NCI-H2029 treated with DMSO at 0.1 percent for 48 hours (cell line): ENCODE measurements around the gene TTC28.
"Not testable (repeated sequence)": the region's sequence is repeated elsewhere in the genome, so short reads cannot be mapped to it uniquely, and the experiment has no call there.

Source experiments
- DNase-seq: peaks from one replicate; lab custom pipeline; 2025; lab: John Stamatoyannopoulos, UW

The TTC28 gene

DNA sequence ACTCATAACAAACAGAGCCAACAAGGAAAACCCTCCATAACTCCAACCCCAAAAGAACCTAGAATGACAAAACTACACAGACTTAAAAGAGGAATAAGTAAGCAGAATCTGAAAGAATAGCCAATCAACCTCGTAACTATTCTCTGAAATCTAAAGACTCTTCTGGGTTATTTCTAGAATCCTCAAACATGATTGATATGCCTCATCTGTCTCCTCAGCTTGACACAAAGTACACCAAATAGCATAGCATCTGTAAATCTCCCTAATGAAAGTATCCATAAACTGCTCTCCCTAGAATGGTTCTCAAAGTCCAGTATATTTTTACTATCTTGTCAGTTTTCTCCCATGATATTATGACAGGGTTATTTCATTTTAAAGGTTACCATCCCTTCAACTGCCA lies 195.0 kb downstream of the TTC28 start:
- no peak for DNase-seq

DNA sequence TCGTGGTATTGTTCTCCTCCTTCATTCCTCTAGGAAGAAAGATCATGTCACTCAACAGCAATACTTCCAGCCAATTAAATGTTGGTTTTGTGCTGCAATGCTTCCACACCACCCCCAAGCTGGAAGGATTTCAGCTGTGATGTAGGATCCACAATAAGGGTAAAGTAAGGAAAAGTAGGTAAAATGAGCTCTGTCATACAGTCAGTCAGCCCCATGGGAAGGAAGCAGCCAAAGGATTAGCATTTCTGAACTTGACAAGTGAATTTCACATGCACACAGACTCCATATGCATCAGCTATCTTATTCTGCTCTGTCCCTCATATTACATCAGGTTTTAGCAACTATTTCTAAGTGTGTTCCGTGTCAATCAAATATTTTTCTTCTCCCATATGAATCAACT lies 197.9 kb downstream of the TTC28 start:
- no peak for DNase-seq

DNA sequence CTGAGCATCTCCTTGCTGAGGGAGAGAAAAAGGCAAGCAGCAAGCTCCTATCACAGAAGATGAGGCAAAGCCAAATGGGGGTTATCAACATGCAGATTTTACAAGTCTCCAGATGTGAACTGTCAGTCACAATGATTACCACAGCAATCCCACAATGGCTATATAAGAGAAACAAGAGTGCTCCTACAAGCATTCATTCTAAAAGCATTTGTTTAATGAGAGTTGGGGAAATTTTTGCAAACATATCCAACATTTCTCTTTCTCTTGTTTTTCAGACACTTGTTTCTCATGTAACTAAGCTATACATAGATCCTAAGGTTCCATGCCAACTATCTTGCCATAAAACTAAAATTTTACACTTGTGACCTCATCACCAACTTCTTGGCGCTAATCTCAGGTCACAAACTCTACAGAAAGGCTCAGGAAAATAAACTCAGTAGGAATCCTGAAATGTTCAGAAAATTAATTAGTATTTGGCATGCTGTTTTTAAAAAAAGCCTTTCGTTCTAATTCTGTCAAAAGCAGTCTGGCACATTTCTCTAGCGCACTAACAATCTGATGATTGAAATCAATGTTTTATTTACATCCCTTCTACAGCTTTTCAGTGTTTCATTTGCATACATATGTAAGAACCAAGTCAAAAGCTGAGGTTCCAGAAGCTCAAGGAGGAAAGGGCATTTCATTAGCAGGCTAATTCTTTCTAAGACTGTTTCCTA lies 199.5 kb downstream of the TTC28 start:
- DNase-seq: no peak

DNA sequence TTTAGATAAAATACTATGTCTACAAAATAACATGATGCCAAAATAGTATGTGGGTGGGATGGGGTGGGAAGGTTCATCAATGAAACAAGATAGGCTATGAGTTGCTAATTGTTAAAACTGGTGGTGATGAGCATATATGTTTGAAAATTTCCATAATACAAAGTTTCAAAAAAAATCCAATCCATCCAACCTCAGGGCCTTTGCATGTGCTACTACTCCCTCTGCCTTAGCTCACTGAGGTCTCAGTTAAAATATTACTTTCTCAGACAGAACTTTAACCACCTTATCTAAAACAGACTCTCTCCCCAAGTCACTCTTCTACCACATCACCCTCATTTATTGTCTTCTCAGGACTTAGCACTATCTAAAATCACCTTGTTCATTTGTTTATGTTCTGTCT lies 201.1 kb downstream of the TTC28 start:
- no peak for DNase-seq

DNA sequence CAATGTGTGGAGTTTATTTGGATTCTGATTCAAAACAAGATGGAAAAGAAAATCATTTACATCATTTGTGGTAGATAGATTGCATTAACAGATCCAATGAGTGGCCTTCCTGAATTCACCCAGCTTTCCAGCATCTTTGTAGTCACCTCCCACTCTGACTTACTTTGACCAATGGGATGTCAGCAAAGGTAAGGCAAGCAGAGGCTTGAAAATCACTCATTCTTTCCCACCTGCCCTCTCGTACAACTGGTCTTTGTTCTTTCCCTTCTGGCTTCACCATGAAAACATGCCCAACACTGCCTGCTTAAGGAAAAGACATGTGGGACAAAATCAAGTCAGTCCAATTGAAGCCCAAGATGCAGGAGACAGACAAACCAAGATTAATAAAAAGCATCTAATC lies 202.1 kb downstream of the TTC28 start:
- DNase-seq: no peak

DNA sequence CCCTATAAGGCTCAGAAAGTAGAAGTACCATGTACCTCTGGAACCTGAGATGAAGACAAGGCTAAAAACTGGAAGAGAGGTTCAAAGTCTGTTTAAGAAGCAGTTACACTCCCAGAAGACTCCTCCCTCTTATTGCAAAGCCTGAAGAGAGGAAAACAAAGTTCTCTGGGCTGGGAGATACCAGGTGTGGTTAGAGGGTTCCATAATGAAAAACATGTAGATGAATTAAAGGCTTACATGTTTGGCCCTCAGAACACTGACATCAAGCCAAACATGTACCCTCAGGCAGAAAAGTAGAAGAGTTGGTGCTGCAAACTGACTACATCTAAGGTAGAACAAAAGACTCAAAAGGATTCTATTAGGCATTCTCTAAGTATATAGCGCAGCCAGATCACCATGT lies 205.3 kb downstream of the TTC28 start:
- DNase-seq: no peak

DNA sequence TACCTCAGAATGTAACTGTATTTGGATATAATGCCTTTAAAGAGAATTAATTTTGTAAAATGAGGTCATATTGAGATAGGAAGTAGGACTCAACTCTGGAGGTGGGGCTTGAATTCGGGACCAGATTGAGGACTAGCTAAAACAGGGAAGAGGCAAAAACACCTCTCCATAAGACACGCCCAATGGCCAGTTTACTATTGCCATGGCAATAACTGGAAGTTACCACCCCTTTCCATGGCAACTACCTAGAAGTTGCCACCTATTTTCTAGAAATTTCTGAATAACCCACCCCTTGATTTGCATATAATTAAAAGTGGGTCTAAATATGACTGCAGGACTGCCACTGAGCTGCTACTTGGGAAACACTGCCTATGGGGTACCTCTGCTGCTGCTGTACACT lies 206.4 kb downstream of the TTC28 start:
- no peak for DNase-seq

DNA sequence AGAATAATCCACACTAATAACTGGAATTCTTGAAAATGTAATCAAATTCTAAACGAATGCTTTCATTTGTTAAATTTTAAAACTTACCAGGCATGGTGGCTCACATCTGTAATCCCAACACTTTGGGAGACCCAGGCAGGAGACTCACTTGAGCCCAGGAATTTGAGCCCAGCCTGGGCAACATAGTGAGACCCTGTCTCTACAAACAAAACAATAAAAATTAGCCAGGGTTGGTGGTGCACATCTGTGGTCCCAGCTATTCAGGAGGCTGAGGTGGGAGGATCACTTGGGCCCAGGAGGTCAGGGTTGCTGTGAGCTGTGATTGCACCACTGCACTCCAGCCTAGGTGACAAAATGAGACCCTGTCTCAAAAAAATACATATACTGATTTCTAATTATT lies 212.6 kb downstream of the TTC28 start:
- DNase-seq: not testable (repeated sequence)

DNA sequence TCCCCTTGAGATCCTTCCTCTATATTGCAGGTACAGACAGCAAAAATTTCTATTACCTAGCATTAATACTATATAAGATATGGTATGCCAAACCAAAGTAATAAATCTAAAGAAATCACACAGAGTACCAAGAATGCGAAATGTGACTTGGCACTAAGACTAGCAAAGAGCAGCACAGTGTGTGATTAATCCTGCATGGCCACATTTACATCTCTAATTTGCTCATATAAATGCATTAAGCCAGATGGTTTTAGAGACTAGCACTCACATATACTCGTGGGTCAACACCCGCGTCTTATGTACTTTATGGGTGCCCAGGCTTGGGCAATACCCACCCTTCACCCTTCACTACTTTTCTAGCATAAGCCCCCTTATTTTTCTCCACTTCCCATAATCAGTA lies 213.2 kb downstream of the TTC28 start:
- no peak for DNase-seq

DNA sequence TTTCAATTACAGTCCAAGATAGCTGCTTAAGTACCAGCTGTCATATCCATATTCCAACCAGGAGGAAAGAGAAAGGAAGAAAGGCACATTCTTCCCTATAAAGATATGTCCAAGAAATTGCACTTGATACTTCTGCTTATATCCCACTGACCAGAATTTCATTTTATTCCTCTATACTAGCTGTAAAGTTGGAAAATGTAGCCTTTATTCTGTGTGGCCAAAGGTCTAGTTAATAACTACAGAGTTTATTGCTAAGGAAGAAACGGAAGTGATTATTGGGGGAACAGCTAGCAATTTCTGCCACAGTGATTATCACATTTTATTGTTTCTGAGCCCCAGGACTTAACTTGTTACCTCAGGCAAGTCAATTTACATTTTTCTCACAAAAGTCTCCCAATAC lies 213.8 kb downstream of the TTC28 start:
- DNase-seq: no peak

DNA sequence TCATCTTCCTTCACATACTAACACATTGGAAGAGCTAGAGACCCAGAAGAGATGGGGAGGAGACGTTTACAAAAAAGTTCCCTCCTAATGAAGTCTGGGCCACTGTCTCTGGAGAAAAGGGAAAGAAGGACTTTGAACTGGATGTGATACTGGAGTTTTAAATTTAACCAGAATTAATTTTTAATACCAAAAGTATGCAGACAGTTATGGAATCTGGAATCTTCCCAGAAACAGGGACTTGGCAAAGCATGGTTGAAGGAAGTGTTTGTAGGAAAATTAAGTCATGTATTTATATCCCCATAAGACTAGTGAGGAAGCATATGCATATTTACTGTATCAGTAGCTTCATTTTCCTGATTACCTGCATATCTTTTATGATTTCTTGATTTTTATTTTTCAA lies 215.5 kb downstream of the TTC28 start:
- DNase-seq: no peak

DNA sequence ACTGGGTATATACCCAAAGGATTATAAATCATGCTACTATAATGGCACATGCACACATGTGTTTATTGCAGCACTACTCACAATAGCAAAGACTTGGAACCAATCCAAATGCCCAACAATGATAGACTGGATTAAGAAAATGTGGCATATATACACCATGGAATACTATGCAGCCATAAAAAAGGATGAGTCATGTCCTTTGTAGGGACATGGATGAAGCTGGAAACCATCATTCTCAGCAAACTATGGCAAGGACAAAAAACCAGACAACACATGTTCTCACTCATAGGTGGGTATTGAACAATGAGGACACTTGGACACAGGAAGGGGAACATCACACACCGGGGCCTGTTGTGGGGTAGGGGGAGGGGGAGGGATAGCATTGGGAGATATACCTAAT lies 216.2 kb downstream of the TTC28 start:
- DNase-seq: not testable (repeated sequence)

DNA sequence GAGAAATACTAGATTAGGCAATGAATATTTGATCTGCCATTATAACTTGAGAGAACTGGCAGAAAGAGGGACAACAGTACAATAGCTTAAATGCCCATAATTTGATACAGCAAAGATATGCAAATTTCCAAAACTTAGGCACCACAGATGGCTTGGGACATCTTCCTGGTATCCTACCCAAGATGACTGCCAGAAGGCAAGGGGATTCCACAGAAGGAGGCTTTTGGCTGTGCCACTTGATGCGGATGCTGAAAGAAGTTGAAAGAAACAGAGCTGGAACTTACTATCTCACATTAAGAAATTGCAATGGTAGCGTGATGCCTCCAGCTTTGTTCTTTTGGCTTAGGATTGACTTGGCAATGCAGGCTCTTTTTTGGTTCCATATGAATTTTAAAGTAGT lies 216.7 kb downstream of the TTC28 start:
- DNase-seq: no peak

DNA sequence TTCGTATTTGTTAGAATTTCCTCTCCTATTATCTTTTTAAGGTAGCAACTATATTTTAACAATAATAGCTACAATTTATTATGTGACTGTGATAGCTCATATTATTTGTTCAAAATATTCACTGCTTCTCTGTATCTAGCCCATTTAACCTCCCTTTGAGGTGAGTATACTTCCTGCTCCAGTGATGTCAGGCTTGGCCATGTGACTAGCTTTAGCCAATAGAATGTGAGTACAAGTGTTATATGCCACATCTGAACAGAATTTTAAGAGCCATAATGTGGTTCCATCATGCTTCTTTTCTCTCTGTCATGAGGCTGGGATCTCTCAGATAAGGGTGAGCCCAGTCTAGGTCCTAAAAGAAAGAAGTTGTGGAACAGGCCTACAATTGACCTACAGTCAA lies 217.6 kb downstream of the TTC28 start:
- no peak for DNase-seq

DNA sequence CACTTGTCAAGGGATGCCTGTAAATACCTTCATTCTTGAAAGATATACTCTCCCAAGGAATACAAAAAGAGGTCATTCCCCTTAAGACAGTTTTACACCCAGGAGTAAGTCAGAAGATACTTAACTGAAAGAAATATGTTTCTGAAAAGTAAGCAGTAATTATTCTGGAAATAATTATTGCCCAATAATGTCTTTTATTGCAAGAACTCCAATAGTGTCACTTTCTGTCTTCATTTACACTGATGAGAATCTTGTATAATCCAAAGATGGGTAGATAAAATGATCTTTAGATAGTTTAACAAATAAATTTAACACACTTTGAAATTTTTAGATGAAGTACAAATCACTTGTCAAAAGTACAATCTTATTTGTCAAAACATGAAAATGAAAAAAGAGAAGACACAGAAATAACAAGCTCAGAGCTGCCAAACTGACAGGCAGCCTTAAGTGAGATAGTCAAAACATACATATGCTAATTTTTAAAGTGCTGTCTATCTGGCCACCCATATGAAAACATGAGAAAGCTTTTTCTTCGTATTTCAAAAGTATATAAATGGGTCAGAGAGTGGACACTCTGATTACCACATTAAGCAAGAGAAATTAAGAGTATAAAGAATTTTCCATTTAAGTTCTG lies 225.1 kb downstream of the TTC28 start:
- no peak for DNase-seq

DNA sequence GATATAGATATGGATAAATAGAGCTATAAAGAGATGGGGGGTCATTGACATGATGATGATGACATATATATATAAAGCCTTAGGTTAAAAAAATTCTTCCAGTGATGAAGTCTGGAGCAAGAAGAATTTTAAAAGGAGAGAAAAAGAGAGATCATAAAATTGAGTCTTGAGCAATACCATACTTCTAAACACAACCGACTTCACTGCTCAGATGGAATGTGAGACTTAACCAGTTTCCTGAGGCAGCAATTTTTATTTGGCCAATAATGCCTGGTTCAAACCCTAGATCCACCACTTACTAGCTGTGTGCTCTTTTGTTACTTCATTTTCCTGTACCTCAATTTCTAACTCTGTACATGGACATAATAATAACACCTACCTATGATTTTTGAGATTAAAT lies 229.5 kb downstream of the TTC28 start:
- no peak for DNase-seq

DNA sequence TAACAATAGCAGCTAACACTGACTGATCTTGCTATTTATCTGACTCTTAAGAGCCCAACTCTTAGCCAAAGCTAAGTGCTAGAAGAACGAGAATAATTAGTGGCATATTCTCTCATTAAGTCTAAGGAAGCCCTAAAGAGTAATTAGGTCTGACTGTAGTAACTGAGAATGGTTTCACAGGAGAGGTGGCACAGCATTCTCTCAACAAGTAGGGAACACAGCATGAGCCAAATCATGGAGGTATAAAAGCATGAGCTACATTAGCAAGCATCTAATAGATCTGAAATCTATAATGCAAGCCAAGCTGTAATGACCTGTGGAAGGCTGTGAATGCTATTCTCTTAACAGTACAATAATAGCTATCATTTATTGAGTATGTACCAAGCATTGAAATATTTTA lies 230.6 kb downstream of the TTC28 start:
- no peak for DNase-seq

DNA sequence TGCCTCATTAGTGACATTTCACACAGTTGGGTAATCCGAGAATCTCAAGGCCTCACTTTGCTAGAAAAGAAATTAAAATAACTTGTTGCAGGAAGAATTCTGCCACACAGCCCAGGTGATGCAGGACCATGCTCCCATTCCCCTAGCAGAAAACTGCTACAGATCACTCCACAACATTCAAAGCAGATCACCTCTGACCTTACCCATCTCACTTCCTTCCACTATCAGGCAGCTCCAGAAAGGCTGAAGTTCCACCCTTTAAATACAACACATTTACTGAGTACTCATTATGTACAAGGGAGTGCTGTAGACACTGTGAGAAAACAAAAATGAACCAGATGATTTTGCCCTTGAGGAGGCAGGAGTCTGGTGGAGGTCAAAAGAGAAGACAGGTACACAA lies 231.0 kb downstream of the TTC28 start:
- no peak for DNase-seq

DNA sequence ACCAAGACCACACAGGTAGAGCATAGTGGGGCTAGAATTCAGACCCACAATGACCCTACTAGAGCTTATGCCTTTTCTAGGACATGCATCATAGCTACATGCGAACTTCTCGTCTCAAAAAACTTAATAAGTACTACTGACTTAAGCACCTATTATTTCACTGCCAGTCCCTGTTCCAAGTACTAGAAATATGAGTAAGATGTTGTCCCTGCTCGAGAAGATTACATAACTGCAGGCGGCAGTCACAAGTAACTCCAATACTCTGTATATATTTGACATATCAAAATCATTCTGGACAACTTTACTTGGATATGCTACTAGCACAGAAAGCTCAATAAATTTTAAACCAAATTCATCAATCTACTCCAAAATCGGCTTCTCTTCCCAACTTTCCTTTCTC lies 235.0 kb downstream of the TTC28 start:
- DNase-seq: no peak

DNA sequence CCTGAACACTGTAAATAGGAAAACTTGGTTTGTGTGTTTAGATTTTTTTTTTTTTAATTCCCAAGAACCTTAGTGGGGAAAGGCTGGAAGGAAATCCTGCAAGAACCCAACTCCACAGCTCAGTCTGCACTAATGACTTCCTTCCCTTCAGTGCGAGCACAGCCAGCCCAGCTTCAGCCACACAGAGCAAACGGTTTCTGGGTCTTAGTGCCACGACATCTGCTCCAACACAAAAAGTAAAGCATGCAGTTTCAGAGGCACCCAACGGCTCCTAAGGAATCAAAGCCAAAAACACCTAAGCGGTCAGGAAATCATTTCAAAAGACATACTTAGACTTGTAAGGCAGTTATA lies 236.1 kb downstream of the TTC28 start:
- no peak for DNase-seq

DNA sequence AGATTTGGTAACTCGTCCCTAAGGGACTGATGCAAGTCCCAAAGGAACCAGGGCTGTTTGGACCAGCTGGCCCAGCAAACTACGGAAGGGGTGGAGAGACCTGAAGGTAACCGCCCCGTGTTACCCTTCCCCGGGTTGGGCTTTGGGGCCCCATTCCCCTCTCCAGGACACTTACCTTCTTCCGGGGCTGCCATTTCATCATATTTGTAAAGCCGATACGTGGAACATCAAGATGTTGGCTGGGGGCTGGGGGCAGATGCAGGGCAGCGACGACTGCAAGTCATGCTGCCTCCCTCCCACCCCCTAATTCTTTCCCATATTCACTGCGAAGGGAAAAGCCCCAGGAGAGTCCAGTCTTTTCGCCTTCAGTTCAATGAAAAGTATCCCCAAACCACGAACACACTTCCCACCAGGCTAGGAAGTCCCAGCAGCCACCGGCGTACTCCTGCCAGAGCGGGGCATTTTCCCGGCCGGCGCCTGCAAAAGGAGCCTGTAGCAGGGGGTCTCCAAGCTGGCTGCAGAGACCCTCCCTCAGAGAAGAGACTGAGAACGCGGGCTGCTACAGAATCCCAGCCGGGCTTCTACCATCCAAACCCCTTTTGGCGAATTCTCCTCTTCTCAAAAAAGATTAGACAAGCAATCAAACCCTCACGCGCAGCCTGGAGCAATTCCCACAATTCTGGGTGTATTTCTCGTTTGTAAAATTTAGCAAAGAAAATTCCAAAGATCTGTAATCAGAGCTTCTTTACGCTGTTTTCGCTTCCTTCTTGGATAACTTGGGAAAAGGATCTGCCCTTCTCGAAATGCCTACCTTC lies 236.7 kb downstream of the TTC28 start:
- DNase-seq: no peak

DNA sequence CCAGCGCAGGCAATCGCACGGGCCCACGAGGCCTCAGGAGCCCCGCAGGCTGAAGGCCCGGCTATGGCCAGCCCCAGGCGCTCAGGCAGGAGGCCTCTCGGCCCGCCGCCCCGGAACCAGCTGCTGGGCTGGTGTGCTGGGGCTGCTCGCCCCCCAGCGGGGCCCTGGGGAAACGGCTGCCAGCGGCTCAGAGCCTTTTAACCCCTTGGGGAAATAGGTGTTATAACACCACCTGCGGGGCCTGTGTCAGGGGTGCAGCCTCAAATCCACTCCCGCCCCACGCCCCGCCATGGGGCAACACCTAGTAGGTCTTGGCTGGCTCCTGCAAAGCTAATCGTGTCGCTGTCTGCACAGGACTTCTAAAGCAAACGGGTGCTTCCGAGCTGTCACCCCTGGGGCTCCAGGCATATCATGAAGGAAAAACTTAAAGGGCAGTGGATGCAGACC lies 237.4 kb downstream of the TTC28 start:
- DNase-seq: no peak

DNA sequence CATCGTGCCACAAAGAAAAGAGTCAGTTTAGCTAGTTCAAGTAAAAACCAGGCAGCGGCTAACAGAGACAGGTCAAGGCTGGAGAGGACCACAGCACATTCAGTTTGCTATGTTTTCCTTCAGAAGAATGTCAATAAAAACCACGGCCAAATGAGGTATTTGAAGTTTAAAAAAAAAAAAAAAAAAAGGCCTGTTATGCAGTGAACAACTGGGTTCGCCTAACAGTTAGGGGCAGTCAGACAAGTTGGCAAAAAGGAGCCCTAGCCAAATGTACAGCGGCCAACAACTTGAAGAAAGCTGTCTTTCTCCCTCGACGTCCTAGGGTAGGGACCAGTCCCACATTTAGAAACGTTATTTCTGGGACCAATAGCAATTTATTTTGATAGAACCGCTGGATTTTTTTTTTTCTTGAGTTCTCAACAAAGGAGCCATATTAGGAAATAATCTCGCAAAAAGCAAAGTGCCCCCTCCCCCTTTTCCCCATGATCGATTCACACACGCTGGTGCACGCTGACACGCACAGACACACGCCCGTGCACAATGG lies 237.8 kb downstream of the TTC28 start:
- no peak for DNase-seq
